Smooth muscle cell (in vitro differentiated cells): ENCODE measurements around the gene KIAA1671. TPM values are rescaled to one million over a fixed set of nuclear protein-coding genes. Genes with fewer than 3 reads are reported as not detected.

Source experiments
- DNase-seq: peaks from one replicate; lab custom pipeline; 2025; ENCODE audit not compliant: unreplicated experiment; lab: John Stamatoyannopoulos, UW
- H2AFZ ChIP-seq: fragments of 200-600 bp; sonication (generic); 2 replicates; pipeline ENCODE4 v1.6.0; 2016; ENCODE audit warnings: antibody characterized with exemption, low read depth, mild to moderate bottlenecking
- H3F3A ChIP-seq: fragments of 200-600 bp; sonication (generic); 2 replicates; pipeline ENCODE4 v1.6.0; 2017; ENCODE audit warnings: antibody characterized with exemption, low read depth
- H3K27ac ChIP-seq: fragments of 200-600 bp; sonication (generic); 2 replicates; pipeline ENCODE4 v1.5.1; 2016; ENCODE audit warnings: low read depth, mild to moderate bottlenecking
- H3K27me3 ChIP-seq: fragments of 200-600 bp; sonication (generic); 2 replicates; pipeline ENCODE4 v1.6.1; 2016; ENCODE audit warnings: low read depth, mild to moderate bottlenecking
- H3K36me3 ChIP-seq: fragments of 200-600 bp; sonication (generic); 2 replicates; pipeline ENCODE4 v1.5.1; 2016; ENCODE audit warnings: low read depth
- H3K4me1 ChIP-seq: fragments of 200-600 bp; sonication (generic); 2 replicates; pipeline ENCODE4 v1.5.1; 2016; ENCODE audit warnings: low read depth
- H3K4me2 ChIP-seq: fragments of 200-600 bp; sonication (generic); 2 replicates; pipeline ENCODE4 v1.6.0; 2016; ENCODE audit warnings: mild to moderate bottlenecking
- H3K4me3 ChIP-seq: fragments of 200-600 bp; sonication (generic); 2 replicates; pipeline ENCODE4 v1.5.1; 2016; ENCODE audit warnings: mild to moderate bottlenecking
- H3K79me2 ChIP-seq: fragments of 200-600 bp; sonication (generic); 2 replicates; pipeline ENCODE4 v1.6.0; 2016; ENCODE audit warnings: low read depth, mild to moderate bottlenecking
- H3K9ac ChIP-seq: fragments of 200-600 bp; sonication (generic); 2 replicates; pipeline ENCODE4 v1.6.0; 2016; ENCODE audit warnings: low read depth
- H3K9me3 ChIP-seq: fragments of 200-600 bp; sonication (generic); replicated peaks from 2 replicates; pipeline ENCODE4 v1.5.1; 2016; ENCODE audit warnings: low read depth
- H4K20me1 ChIP-seq: fragments of 200-600 bp; sonication (generic); 2 replicates; pipeline ENCODE4 v1.6.0; 2016; ENCODE audit warnings: low read depth
- CTCF ChIP-seq: fragments of 200-600 bp; sonication (generic); IDR thresholded peaks from 2 replicates; pipeline ENCODE4 v1.5.1; 2017; ENCODE audit warnings: borderline replicate concordance, mild to moderate bottlenecking, antibody characterized with exemption; ENCODE audit not compliant: insufficient read depth, poor library complexity, severe bottlenecking
- WGBS: methylation state at CpG from one replicate; pipeline ENCODE4 v1.1.7; 2016; ENCODE audit warnings: low lambda C conversion rate; 5-methylcytosine and 5-hydroxymethylcytosine counted together
- polyA plus RNA-seq: library from polyadenylated mRNA; unstranded; fragments of >200 nt; fragmentation: Nextera tagmentation; extraction: Ambion mirVana; gene quantifications from 2 replicates; pipeline ENCODE4 v1.2.1, GENCODE V29; 2016
- total RNA-seq: library from RNA; depleted of rRNA; stranded (reverse); fragments of >200 nt; gene quantifications from 2 replicates; pipeline ENCODE4 v1.2.3, GENCODE V29; 2014

KIAA1671 gene
- total and polyA plus RNA-seq, 2 experiments from 2014 or later: 1.7 to 7.6 TPM

DNA sequence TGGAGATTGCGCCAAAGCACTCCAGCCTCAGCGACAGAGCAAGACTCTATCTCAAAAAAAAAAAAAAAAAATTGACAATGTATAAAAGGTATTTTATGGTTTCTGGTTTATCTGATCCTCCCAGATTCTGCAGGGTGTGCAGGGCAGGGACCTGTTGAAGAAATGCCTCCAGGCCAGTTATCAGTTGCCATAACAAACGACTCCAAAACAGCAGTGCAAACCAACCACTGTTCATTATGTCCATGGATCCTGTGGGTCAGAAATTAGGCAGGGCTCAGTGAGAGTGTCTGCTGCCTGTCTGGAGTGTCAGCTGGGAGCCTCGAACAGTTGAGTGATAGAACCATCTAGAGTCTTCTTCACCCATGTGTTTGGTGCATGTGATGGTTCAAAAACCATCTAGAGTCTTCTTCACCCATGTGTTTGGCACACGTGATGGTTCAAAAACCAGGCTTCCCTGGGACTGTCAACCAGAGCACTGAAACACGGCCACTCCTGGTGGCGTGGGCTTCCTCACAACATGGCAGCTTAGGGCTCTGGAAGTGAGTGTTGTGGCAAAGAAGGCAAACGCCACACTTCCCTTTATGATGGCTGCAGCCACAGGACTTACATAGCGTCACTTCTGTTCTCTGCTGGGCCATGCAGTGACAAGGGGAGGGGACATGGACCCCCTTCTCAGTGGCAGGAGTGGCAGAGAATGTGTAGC lies 132.0 kb downstream of the KIAA1671 start:
- no peak overlapping the region for H3K27ac ChIP-seq
- H3K79me2 ChIP-seq: no peaks in the 10 kb centered on the region
- H3K4me2 ChIP-seq: no peak overlapping the region
- whole genome bisulfite sequencing: 94% methylated on average over 9 of the region's 9 CpGs
- TF ChIP-seq CTCF: no peak
- H3K27me3 ChIP-seq: no peaks in the 10 kb centered on the region
- no peaks in the 10 kb centered on the region for H3F3A ChIP-seq
- no peaks in the 10 kb centered on the region for H3K9me3 ChIP-seq
- no peak overlapping the region for H3K4me3 ChIP-seq
- no peaks in the 10 kb centered on the region for H3K4me1 ChIP-seq
- DNase-seq: no peak
- no peak overlapping the region for H2AFZ ChIP-seq
- no peaks in the 10 kb centered on the region for H3K36me3 ChIP-seq
- H3K9ac ChIP-seq: no peak overlapping the region
- no peaks in the 10 kb centered on the region for H4K20me1 ChIP-seq

- no peak overlapping the region for H3K27ac ChIP-seq
- no peaks in the 10 kb centered on the region for H4K20me1 ChIP-seq
Measured at GRCh38 chr22:25085156-25085555, 132.6 kb downstream of the KIAA1671 start.

DNA sequence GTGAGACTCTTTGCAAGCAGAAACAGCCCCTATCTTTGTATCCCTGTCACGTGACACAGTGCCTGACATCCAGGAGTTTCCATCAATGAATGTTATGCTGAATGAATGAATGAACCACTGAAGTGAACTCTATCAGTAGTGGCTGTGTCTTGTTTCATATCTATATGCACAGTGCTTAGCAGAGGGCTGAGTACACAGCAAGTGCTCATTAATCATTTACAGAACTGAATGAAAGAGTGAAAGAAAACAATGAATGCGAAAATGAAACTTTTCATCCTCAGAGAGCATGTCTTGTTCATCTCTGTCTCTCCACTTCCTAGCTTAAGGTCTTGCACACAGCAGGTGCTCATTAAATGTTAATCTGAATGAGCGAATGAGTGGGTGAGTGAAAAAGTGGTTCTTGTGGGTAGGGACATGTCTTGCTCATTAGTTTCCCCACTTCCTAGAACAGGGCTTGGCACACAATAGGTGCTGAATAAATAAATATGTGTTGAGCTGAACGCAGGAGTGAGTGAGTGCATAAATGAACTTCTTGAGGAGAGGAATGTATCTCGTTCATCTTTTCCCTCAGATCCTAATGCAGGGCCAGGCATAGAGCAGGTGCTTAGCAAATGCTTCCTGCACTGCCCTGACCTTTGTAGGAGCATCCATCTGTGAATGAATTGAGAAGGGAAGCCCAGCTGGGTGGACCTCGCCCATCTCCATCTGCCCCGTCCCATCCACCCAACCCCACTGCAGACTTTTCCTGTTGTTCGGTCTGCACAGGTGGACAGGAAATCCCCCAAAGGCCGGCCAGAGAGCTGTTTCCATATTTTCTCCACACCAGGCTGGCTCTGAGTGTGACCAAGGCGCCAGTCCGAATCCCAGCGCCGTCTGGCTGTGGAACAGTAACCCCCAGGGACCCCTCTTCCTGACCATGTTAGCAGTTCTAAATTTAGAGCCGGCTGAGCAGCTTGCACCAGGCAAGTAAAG lies 133.7 kb downstream of the KIAA1671 start:
- no peak overlapping the region for H2AFZ ChIP-seq
- H3K4me3 ChIP-seq: no peak overlapping the region
- no peaks in the 10 kb centered on the region for H3K79me2 ChIP-seq
- no peak overlapping the region for H3K27ac ChIP-seq
- TF ChIP-seq CTCF: no peak
- H3F3A ChIP-seq: no peaks in the 10 kb centered on the region
- no peak overlapping the region for H3K9ac ChIP-seq
- H3K4me2 ChIP-seq: no peak overlapping the region
- no peaks in the 10 kb centered on the region for H3K4me1 ChIP-seq
- no peaks in the 10 kb centered on the region for H4K20me1 ChIP-seq
- 88% methylated on average over 14 of the region's 14 CpGs for WGBS
- no peaks in the 10 kb centered on the region for H3K9me3 ChIP-seq
- H3K36me3 ChIP-seq: no peaks in the 10 kb centered on the region
- no peak for DNase-seq
- no peaks in the 10 kb centered on the region for H3K27me3 ChIP-seq

More at GRCh38 chr22:25085156-25085555, 132.6 kb downstream of the KIAA1671 start:
- Histone ChIP-seq H3F3A (no peaks in the 10 kb centered on the region), H3K27me3 (no peaks in the 10 kb centered on the region), H3K4me3 (no peak overlapping the region), H3K9me3 (no peaks in the 10 kb centered on the region), H3K4me2 (no peak overlapping the region), H3K9ac (no peak overlapping the region), H3K79me2 (no peaks in the 10 kb centered on the region), H2AFZ (no peak overlapping the region), H3K4me1 (no peaks in the 10 kb centered on the region), H3K36me3 (no peaks in the 10 kb centered on the region)
- DNase-seq: no peak
- TF ChIP-seq CTCF: no peak
- WGBS: 94% methylated on average over 6 of the region's 6 CpGs
